H1 (cell line): Measurements from ENCODE around the gene PLXNB3. TPM values are rescaled to one million over a fixed set of nuclear protein-coding genes. Genes with fewer than 3 reads are reported as not detected.

Experiments used
- BRCA1 ChIP-seq: IDR thresholded peaks from 2 replicates; pipeline ENCODE4 v1.6.1; 2012; ENCODE audit warnings: low read depth, low read length, improper control_type of control experiment
- FOSL1 ChIP-seq: IDR thresholded peaks from 2 replicates; pipeline ENCODE4 v1.6.1; 2011; ENCODE audit warnings: mild to moderate bottlenecking, low read depth, low read length, moderate library complexity; ENCODE audit not compliant: insufficient read depth
- PHF8 ChIP-seq: fragments of 200-600 bp; sonication (generic); conservative IDR thresholded peaks from 2 replicates; pipeline ENCODE4 v1.7.1; 2012; ENCODE audit warnings: low read depth, mild to moderate bottlenecking, inconsistent platforms, low read length, moderate library complexity
- POU5F1 ChIP-seq: IDR thresholded peaks from 2 replicates; pipeline ENCODE4 v1.6.1; 2011; ENCODE audit warnings: low read depth, mild to moderate bottlenecking, low read length, moderate library complexity
- RBBP5 ChIP-seq: IDR thresholded peaks from 2 replicates; pipeline ENCODE4 v1.7.1; 2012; ENCODE audit warnings: low read depth, mild to moderate bottlenecking, inconsistent platforms, low read length, moderate library complexity, borderline replicate concordance
- RNF2 ChIP-seq: fragments of 200-900, 300-1000 bp; sonication (generic); IDR thresholded peaks from 2 replicates; pipeline ENCODE4 v1.7.1; 2016; ENCODE audit warnings: borderline replicate concordance, low read depth, mild to moderate bottlenecking, antibody characterized with exemption, low read length; ENCODE audit not compliant: poor library complexity, severe bottlenecking; ENCODE audit errors: missing control alignments
- SRF ChIP-seq: IDR thresholded peaks from 2 replicates; pipeline ENCODE4 v1.6.1; 2011; ENCODE audit warnings: mild to moderate bottlenecking, low read depth, low read length, moderate library complexity
- TCF12 ChIP-seq: IDR thresholded peaks from 2 replicates; pipeline ENCODE4 v1.6.1; 2011; ENCODE audit warnings: low read depth, mild to moderate bottlenecking, low read length
- polyA plus RNA-seq, 7 experiments: library from polyadenylated mRNA; depleted of rRNA in 3 of 7; stranded (reverse) in 5 of 7; unstranded in 2 of 7; fragments of >200 nt in 5 of 7; fragments of 200-250 nt in 2 of 7; gene quantifications; 1 replicate in 5 of 7; 2 replicates in 1 of 7; 4 replicates in 1 of 7; pipeline versions ENCODE4 v1.2.1 to v1.2.3, GENCODE V29; 2011 to 2013; ENCODE audit warnings: missing spikeins in 2 of 7, mixed read lengths in 2 of 7
- total RNA-seq: library from RNA; stranded (reverse); fragmentation: NEBNext Ultra II Directional; extraction: Animal tissue kit (Norgen Biotek cat#: 25700); gene quantifications from 2 replicates; pipeline ENCODE4 v1.2.1, GENCODE V29; 2021

Gene PLXNB3
- total and polyA plus RNA-seq, 2 of the 8 experiments (the other 6 are each of a cell fraction or from before 2014, with no cell fraction given) = 1.2 to 2.7 TPM

GRCh38 chrX:153771415-153772315 lies 7.6 kb downstream of the PLXNB3 start (continued):
- TF ChIP-seq RBBP5 = no peak
- TF ChIP-seq POU5F1 = no peak
- no peak for TF ChIP-seq TCF12
- no peak for TF ChIP-seq PHF8
- TF ChIP-seq RNF2 = no peak
- TF ChIP-seq FOSL1 = no peak
- no peak for TF ChIP-seq SRF
- TF ChIP-seq BRCA1 = no peak
